Esophagus squamous epithelium (tissue), 5 donors: ENCODE results near the gene MYD88. TPM values are rescaled to one million over a fixed set of nuclear protein-coding genes. Genes with fewer than 3 reads are reported as not detected.
A peak's percentile ranks its signal among the peaks of the same experiment; 100 is the strongest.

Experiments
- DNase-seq: peaks from one replicate; lab custom pipeline; 2025; lab: John Stamatoyannopoulos, UW
- H3K27ac ChIP-seq, 4 donors: fragments of 200-600 bp; sonication (generic); one replicate each; pipeline ENCODE4 v1.5.1; 2016 to 2019; ENCODE audit warnings: mild to moderate bottlenecking in 1 of 4
- H3K27me3 ChIP-seq, 4 donors: fragments of 200-600 bp; sonication (generic); 1 replicate in 3 of 4; 2 replicates in 1 of 4; pipeline versions ENCODE4 v1.5.1 to v1.6.0; 2017 to 2021; ENCODE audit warnings: antibody characterized with exemption in 1 of 4
- H3K36me3 ChIP-seq, 3 donors: fragments of 200-600 bp; sonication (generic); one replicate each; pipeline ENCODE4 v1.5.1; 2016 to 2019
- H3K4me1 ChIP-seq, 3 donors: fragments of 200-600 bp; sonication (generic); one replicate each; pipeline ENCODE4 v1.5.1; 2017 to 2019
- H3K4me3 ChIP-seq, 4 donors: fragments of 200-600 bp; sonication (generic); 1 replicate in 3 of 4; 2 replicates in 1 of 4; pipeline ENCODE4 v1.5.1; 2016 to 2019; ENCODE audit warnings: mild to moderate bottlenecking in 2 of 4, moderate library complexity in 1 of 4
- H3K9me3 ChIP-seq, 3 donors: fragments of 200-600 bp; sonication (generic); one replicate each; pipeline ENCODE4 v1.5.1; 2016 to 2019
- CTCF ChIP-seq, 6 experiments: fragments of 450-650 bp in 4 of 6; fragments of 200-600 bp in 2 of 6; sonication (generic) in 2 of 6; IDR thresholded peaks; one replicate each; pipeline ENCODE4 v1.5.1; 2016 to 2019; ENCODE audit warnings: antibody characterized with exemption in 6 of 6, mild to moderate bottlenecking in 4 of 6, moderate library complexity in 4 of 6
- POLR2A ChIP-seq, 4 donors: fragments of 450-650 bp; IDR thresholded peaks; one replicate each; pipeline ENCODE4 v1.6.1; 2017; ENCODE audit warnings: antibody characterized with exemption in 4 of 4, mild to moderate bottlenecking in 4 of 4, moderate library complexity in 3 of 4
- WGBS, 2 donors: methylation state at CpG; one replicate each; pipeline ENCODE4 v1.1.5; 2018; 5-methylcytosine and 5-hydroxymethylcytosine counted together
- intact Hi-C: fragments of 100-400 bp; cut with DNase I; formaldehyde crosslinking; loops from one replicate; pipeline ENCODE4 v1.15.0; 2022
- total RNA-seq, 4 donors: library from RNA; depleted of rRNA; stranded (reverse); fragments of >200 nt; gene quantifications; one replicate each; pipeline ENCODE4 v1.1.0, GENCODE V29; 2016
- donor health status: DM: yes; HTN: yes; CAD: no.

Gene MYD88
- total RNA-seq, 4 donors from 2014 or later, result 42.5 to 77.1 (median 60.2) TPM

GRCh38 chr3:38136393-38136776 lies 2.1 kb upstream of the MYD88 start:
- Histone ChIP-seq H3K4me3 (peak overlapping the region; percentile 64 to 99 (median 90)), H3K27ac (peak overlapping the region; percentile 82 to 96 (median 91)), H3K9me3 (no peaks in the 10 kb centered on the region), H3K27me3 (no peaks in the 10 kb centered on the region), H3K36me3 (peaks cover 4 to 53% (median 9%) of the 10 kb centered on the region in 3 donors), H3K4me1 (peaks cover 39 to 73% (median 49%) of the 10 kb centered on the region in 3 donors)
- intact Hi-C loops, result loop anchor here (2.0 to 10.0 kb wide), 2 partner anchors 32 to 102 kb away; partner anchors contain the start of gene DLEC1
- TF ChIP-seq CTCF (IDR thresholded peaks at IDR 0.05), result no peak
- TF ChIP-seq POLR2A (IDR thresholded peaks at IDR 0.05), result no peak
- WGBS, 2 donors, result 0 to 1% methylated on average over 7 to 15 of the region's 20 CpGs
- no peak for DNase-seq

GRCh38 chr3:38136777-38137614 lies 1.5 kb upstream of the MYD88 start, which contains the start of gene ACAA1:
TSS of gene ACAA1 (minus strand) at chr3:38137127. CDS start at chr3:38137035, 92 bp downstream.
- peak; percentile 98 for DNase-seq
- Histone ChIP-seq H3K4me3 (peak within 1 kb of the TSS; percentile 64 to 99 (median 90)), H3K27ac (peak within 1 kb of the TSS; percentile 90 to 98 (median 94)), H3K27me3 (no peaks in the 10 kb centered on the region), H3K4me1 (peaks cover 39 to 78% (median 49%) of the 10 kb centered on the region in 3 donors), H3K9me3 (no peaks in the 10 kb centered on the region), H3K36me3 (peaks cover 0 to 53% (median 3%) of the 10 kb centered on the region in 3 donors)
- TF ChIP-seq CTCF (IDR thresholded peaks at IDR 0.05), result peak in 1 of 6 experiments; percentile 16
- peak in 3 of 4 donors; percentile 41 to 84 (median 66) for TF ChIP-seq POLR2A (IDR thresholded peaks at IDR 0.05)
- intact Hi-C loops, result loop anchor here (2.0 to 10.0 kb wide), 2 partner anchors 32 to 102 kb away; partner anchors contain the start of gene DLEC1
- 0% methylated on average over 6 to 24 of the region's 66 CpGs for WGBS, 2 donors

- TF ChIP-seq POLR2A (IDR thresholded peaks at IDR 0.05) (no peak), CTCF (IDR thresholded peaks at IDR 0.05) (peak in 2 of 6 experiments; percentile 11 to 17)
- intact Hi-C loops, result loop anchor here (2.0 to 10.0 kb wide), 2 partner anchors 31 to 103 kb away; partner anchors contain the start of gene DLEC1
- no peaks in the 10 kb centered on the region for H3K9me3 ChIP-seq
- H3K27me3 ChIP-seq, result no peaks in the 10 kb centered on the region
- peaks cover 39 to 74% (median 49%) of the 10 kb centered on the region in 3 donors for H3K4me1 ChIP-seq
- peak overlapping the region; percentile 64 to 99 (median 90) for H3K4me3 ChIP-seq
- DNase-seq, result peak; percentile 14
- H3K27ac ChIP-seq, result peak overlapping the region; percentile 90 to 98 (median 94)
- WGBS, 2 donors, result 17% methylated on average over 6 of the region's 22 CpGs; no CpG with 5 or more reads in 1 of the 2 donors
- H3K36me3 ChIP-seq, result peaks cover 0 to 53% (median 0%) of the 10 kb centered on the region in 3 donors
These were observed 679 bp upstream of the MYD88 start for GRCh38 chr3:38137615-38138348.

GRCh38 chr3:38139191-38139590 lies 730 bp downstream of the MYD88 start:
- H3K27ac ChIP-seq, result peak overlapping the region; percentile 90 to 98 (median 94)
- peaks cover 26 to 60% (median 36%) of the 10 kb centered on the region in 3 donors for H3K4me1 ChIP-seq
- TF ChIP-seq CTCF (IDR thresholded peaks at IDR 0.05) (no peak), POLR2A (IDR thresholded peaks at IDR 0.05) (no peak)
- intact Hi-C loops, result loop anchor here (10.0 kb wide), 1 partner anchor 104 kb away; the partner anchor contains the start of gene DLEC1
- peaks cover 0 to 39% (median 0%) of the 10 kb centered on the region in 3 donors for H3K36me3 ChIP-seq
- no peaks in the 10 kb centered on the region for H3K9me3 ChIP-seq
- no peaks in the 10 kb centered on the region for H3K27me3 ChIP-seq
- H3K4me3 ChIP-seq, result peak overlapping the region; percentile 64 to 99 (median 90)
- 0 to 11% methylated on average over 5 to 7 of the region's 8 CpGs for WGBS, 2 donors
- no peak for DNase-seq
